HUDEP-2 (cell line): ENCODE data around the gene PTPRD.

Experiments used
- DNase-seq, 76 experiments: peaks; one replicate each; lab custom pipeline; 2025; ENCODE audit not compliant: unreplicated experiment in 76 of 76; lab: John Stamatoyannopoulos, UW

The PTPRD gene

DNA sequence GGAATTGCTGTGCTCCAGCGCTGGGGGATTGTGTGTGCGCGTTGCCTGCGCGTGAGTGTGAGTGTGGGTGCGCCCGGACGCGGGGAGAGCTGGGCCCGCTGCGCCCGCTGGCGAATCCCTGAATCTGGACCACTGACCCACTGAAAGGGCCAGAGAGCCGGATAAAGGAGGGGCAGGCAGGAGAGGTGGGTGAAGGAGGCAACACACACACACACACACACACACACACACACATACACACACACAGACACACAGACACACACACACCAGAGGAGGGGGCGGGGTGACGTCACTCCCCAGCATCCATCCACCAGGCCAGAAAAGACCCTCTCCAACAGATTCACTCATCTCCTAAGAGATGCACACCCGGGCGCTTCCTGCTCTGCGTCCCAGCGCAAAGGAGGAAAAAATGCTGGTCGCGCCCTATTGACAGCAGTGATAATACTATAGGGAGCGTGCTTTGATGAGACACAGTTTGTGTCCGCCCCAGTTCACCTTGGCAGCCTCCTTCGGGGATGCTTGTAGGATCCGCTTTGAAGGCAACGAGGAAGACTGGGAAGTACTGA is 1754.1 kb downstream of the PTPRD start:
- no peak for DNase-seq

GRCh38 chr9:8857926-8858595 is 1754.7 kb downstream of the PTPRD start:
- DNase-seq = no peak

- DNase-seq = no peak
Observed at GRCh38 chr9:8857068-8857925, 1755.5 kb downstream of the PTPRD start.

- DNase-seq = no peak
Observed at GRCh38 chr9:8856396-8857067, 1756.3 kb downstream of the PTPRD start.

DNA sequence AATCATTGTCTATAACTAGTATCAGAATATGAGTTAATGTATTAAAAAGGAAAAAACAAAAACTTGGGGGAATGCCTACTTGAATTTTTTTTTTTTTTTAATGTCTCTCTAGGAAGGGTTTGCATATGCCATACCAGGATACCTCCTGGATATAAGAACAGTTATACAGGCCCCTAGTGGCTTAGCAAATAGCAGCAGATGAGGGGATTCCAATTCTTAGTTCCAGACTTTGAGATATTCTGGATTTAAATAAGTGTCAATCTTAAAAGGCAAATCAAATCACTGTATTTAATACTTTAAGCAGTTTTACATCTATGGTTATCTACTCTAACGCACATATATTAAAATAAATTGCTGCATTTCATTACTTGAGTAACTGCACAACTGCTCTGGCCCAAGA is 1757.8 kb downstream of the PTPRD start:
- no peak for DNase-seq

- DNase-seq = no peak
Observed at GRCh38 chr9:8852301-8852864, 1760.4 kb downstream of the PTPRD start.

GRCh38 chr9:8850914-8851313 is 1761.9 kb downstream of the PTPRD start:
- DNase-seq = no peak

DNA sequence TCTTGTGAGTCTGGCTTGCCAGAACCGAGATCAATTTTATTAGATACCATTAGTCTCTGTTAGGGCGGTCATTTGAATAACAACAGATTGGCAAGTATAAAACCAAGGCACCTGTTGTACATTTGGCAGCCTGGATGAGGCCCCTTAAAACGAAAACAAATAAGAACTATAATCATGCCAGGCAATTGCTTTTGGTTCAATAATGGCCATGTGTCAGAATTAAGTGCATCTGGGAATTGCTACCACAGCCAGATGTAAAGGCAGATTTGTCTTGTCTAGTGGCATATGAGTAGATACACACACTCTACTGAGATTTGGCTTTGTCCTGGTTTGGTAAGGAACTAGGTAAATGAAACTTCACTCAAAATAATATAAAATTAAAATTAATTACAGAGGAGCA is 1767.0 kb downstream of the PTPRD start:
- DNase-seq = no peak

DNA sequence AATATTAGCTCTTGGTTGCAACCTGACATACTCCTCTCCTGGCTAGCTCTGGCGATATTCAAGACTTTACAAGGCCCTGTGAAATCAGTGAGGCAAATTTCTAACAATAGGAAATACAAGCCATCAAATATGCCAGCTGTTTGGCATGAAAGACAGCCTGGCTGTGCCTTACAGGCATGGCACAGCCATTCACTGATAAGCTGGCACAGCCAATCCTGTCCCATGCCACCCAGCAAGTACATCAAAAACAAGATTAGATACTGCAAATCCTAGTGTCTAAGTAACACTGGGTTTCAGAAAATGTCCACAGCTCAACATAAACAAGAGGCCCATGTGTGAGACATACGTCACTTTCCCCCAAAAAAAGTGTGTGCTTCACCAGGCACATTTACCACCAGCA is 1767.4 kb downstream of the PTPRD start:
- DNase-seq = no peak

DNA sequence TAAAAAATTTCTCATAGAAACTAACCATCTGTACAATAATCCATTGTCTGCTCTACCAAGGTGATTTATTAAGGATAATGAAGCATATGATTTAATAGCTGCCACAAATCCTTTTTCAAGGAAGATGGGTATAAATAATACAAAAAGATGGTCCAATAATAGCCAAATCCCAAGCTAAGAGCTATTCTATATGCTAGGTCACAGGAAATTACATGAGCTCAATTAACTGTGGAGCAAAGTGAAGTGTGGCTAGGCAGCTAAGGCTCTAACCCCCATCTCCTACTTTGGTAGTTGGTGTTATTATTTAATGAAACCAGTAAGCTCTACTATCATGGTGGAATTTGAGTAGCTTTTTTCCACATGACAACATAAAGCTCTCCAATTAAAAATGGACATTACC is 1768.3 kb downstream of the PTPRD start:
- DNase-seq = no peak

- no peak for DNase-seq
Observed at GRCh38 chr9:8842402-8843193, 1770.2 kb downstream of the PTPRD start.

DNA sequence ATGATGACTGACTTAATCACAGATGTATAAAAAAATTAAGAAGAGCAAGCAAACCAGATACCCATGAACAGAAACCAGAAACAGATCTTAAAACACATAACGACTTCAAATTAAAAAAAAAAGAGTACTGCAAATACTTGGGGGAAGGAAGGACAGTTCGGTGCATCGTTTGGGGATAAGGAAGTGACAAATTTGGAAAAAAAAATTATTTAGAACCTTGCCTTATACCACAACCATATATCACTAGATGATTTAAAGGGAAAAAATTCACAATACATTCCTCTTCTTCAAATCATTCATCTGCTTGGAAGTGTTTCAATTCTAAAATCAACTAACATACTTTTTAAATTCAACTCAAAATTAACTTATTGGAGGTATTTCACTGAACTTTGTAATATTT is 1774.7 kb downstream of the PTPRD start:
- no peak for DNase-seq

GRCh38 chr9:8835291-8835690 is 1777.5 kb downstream of the PTPRD start:
- no peak for DNase-seq

DNA sequence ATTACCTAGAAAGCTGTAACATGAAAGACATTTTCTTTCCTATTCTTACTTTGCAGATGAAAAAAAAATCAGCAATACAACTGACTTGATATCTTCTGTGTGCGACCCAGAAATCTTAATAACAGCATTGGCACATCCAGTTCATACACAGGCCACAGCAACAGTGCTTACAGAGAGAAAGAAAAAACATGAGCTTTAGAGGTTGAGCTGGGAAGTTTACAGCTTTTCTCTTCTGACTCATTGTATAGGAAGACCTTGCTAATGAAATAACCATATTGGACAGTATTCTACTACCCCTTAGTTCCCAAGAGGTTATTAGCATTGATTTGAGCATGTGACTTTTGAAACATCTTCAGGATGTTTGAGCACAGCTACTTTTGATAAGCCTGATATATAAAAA is 1779.8 kb downstream of the PTPRD start:
- DNase-seq = no peak

DNA sequence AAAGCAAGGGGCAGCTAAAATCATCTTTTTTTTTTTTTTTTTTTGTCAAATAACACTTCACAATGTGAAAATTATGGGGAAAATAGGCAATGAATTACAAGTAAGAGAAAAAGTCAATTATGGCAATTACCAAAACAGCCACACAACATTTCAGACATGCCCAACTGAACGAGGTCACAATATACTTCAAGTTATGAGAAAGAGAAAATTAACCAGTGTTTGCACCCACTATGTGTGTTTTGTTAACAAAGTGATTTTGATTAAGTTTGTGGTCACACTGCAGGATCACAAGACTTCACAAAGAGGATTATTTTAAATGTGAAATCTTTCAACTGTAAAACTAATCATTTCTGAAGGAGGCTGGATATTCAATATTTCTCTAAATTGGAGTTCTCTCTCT is 1780.4 kb downstream of the PTPRD start:
- no peak for DNase-seq

DNA sequence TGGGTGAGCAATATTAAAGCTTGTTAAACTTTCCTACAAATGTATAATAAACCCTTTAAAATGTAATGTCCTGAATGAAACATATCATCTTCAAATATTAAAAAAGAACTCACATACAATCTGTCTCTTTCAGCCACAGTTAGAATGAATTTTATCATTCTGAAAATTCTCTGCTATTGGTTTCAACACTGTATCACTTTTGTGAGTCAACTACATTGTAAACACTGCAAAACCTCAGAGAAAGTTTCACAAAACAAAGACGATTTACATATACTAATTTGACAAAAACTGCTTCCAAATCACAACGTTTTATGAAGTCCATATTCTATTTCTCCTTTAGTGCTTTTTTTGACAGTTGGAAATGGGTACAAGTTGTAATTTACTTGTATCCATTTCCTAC is 1781.2 kb downstream of the PTPRD start:
- DNase-seq = no peak

GRCh38 chr9:8826281-8826680 is 1786.5 kb downstream of the PTPRD start:
- DNase-seq = no peak

DNA sequence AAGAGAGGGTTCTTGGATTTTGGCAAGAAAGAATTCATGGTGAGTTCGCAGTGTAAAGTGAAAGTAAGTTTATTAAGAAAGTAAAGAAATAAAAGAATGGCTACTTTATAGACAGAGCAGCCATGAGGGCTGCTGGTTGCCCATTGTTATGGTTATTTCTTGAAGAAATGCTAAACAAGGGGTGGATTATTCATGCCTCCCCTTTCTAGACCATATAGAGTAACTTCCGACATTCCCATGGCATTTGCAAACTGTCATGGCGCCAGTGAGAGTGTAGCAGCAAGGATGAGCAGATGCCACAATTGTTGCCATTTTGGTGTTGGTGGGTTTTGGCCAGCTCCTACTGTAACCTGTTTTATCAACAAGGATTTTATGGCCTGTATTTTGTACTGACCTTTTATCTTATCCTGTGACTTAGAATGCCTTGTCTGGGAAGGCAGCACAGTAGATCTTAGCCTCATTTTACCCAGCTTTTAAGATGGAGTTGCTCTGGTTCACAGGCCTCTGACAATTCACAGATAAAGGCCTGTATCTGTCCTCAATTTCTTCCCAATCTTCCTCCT is 1787.1 kb downstream of the PTPRD start:
- DNase-seq = no peak

GRCh38 chr9:8823131-8823895 is 1789.5 kb downstream of the PTPRD start:
- DNase-seq = no peak
